K562 (cell line): Measurements from ENCODE around the gene NOA1. TPM values are rescaled to one million over a fixed set of nuclear protein-coding genes. Genes with fewer than 3 reads are reported as not detected.

ENCODE experiments used
- AFF1 ChIP-seq, 2 experiments: fragments of 450-650 bp; IDR thresholded peaks; 2 replicates each; pipeline ENCODE4 v1.6.1; 2018; ENCODE audit warnings: mild to moderate bottlenecking in 2 of 2, low read depth in 1 of 2; ENCODE audit not compliant: partially characterized antibody in 2 of 2
- ARNT ChIP-seq, 2 experiments: fragments of 450-650 bp; IDR thresholded peaks; 2 replicates each; pipeline ENCODE4 v1.6.1; 2016; ENCODE audit warnings: mild to moderate bottlenecking in 1 of 2
- DDX20 ChIP-seq: fragments of 450-650 bp; IDR thresholded peaks from 2 replicates; pipeline ENCODE4 v1.6.1; 2016; ENCODE audit warnings: missing genetic modification characterization, low read depth, mild to moderate bottlenecking, missing compliant biosample characterization, moderate library complexity
- GATAD2B ChIP-seq: fragments of 450-650 bp; IDR thresholded peaks from 2 replicates; pipeline ENCODE4 v1.6.1; 2017; ENCODE audit warnings: mild to moderate bottlenecking, borderline replicate concordance
- HMGN3 ChIP-seq: IDR thresholded peaks from 2 replicates; pipeline ENCODE4 v1.6.1; 2011; ENCODE audit warnings: borderline replicate concordance, low read depth, mild to moderate bottlenecking, mixed read lengths, low read length; ENCODE audit not compliant: insufficient read length; ENCODE audit errors: extremely low read depth
- JUN ChIP-seq, 2 experiments: sonication (generic) in 1 of 2; formaldehyde crosslinking in 1 of 2; IDR thresholded peaks; 2 replicates each; pipeline versions ENCODE4 v1.6.1 to v1.8.0; 2012 to 2022; ENCODE audit warnings: borderline replicate concordance in 2 of 2, mild to moderate bottlenecking in 2 of 2, improper control_type of control experiment in 1 of 2, low read depth in 1 of 2, low read length in 1 of 2, missing genetic modification reagents in 1 of 2
- NKRF ChIP-seq: fragments of 450-650 bp; IDR thresholded peaks from 2 replicates; pipeline ENCODE4 v1.6.1; 2016; ENCODE audit warnings: borderline replicate concordance
- POLR2B ChIP-seq: fragments of 450-650 bp; IDR thresholded peaks from 2 replicates; pipeline ENCODE4 v1.6.1; 2018; ENCODE audit warnings: low read depth; ENCODE audit not compliant: partially characterized antibody
- TBP ChIP-seq: optimal IDR thresholded peaks from 2 replicates; pipeline ENCODE3; 2011; ENCODE audit warnings: low read depth, low read length, improper control_type of control experiment
- ZFX ChIP-seq: sonication (generic); formaldehyde crosslinking; IDR thresholded peaks from 2 replicates; pipeline ENCODE4 v1.8.0; 2022; ENCODE audit warnings: mild to moderate bottlenecking, missing genetic modification reagents, moderate library complexity
- ZKSCAN8 ChIP-seq: fragments of 200-800 bp; sonication (Bioruptor generic); IDR thresholded peaks from 2 replicates; pipeline ENCODE4 v1.6.1; 2016; ENCODE audit warnings: missing genetic modification characterization, missing compliant biosample characterization
- polyA plus RNA-seq, 8 experiments: library from polyadenylated mRNA; depleted of rRNA in 4 of 8; stranded (reverse) in 5 of 8; unstranded in 3 of 8; fragments of >200 nt; fragmentation: Nextera tagmentation in 2 of 8; fragmentation: Illumina TruSeq in 1 of 8; extraction: Ambion mirVana in 2 of 8; extraction: Trizol in 1 of 8; gene quantifications; 2 replicates each; pipeline versions ENCODE4 v1.2.1 to v1.2.3, GENCODE V29; 2011 to 2014; ENCODE audit warnings: inconsistent platforms in 1 of 8, missing spikeins in 1 of 8
- total RNA-seq, 7 experiments: library from RNA; depleted of rRNA in 6 of 7; stranded (reverse); fragments of >200 nt in 6 of 7; fragmentation: Illumina TruSeq in 2 of 7; extraction: Trizol in 2 of 7; gene quantifications; 2 replicates each; pipeline versions ENCODE4 v1.2.1 to v1.2.3, GENCODE V29; 2011 to 2021; ENCODE audit warnings: low replicate concordance in 1 of 7
- TF ChIP-seq, protein P1 (sequence below): sonication (generic); formaldehyde crosslinking; IDR thresholded peaks from 2 replicates; pipeline ENCODE4 v1.8.0; 2022; ENCODE audit warnings: mild to moderate bottlenecking, missing genetic modification reagents
- TF ChIP-seq, protein P2 (sequence below), 2 experiments: IDR thresholded peaks; 2 replicates each; pipeline ENCODE4 v1.6.1; 2012; ENCODE audit warnings: improper control_type of control experiment in 2 of 2, low read depth in 2 of 2, low read length in 2 of 2, borderline replicate concordance in 1 of 2

The NOA1 gene
- total and polyA plus RNA-seq, 9 of the 15 experiments (the other 6 are each of a cell fraction or from before 2014, with no cell fraction given) = 2.6 to 26.6 (median 16.7) TPM

GRCh38 chr4:56978750-56979303 is 1.4 kb upstream of the NOA1 start, which contains the start of gene POLR2B (continued):
- TF ChIP-seq AFF1 (IDR thresholded peaks at IDR 0.05; ENCODE audit: low read depth in 1 of 2, partially characterized antibody in 2 of 2) = peak; percentile 16 to 72
- TF ChIP-seq, protein P1, sequence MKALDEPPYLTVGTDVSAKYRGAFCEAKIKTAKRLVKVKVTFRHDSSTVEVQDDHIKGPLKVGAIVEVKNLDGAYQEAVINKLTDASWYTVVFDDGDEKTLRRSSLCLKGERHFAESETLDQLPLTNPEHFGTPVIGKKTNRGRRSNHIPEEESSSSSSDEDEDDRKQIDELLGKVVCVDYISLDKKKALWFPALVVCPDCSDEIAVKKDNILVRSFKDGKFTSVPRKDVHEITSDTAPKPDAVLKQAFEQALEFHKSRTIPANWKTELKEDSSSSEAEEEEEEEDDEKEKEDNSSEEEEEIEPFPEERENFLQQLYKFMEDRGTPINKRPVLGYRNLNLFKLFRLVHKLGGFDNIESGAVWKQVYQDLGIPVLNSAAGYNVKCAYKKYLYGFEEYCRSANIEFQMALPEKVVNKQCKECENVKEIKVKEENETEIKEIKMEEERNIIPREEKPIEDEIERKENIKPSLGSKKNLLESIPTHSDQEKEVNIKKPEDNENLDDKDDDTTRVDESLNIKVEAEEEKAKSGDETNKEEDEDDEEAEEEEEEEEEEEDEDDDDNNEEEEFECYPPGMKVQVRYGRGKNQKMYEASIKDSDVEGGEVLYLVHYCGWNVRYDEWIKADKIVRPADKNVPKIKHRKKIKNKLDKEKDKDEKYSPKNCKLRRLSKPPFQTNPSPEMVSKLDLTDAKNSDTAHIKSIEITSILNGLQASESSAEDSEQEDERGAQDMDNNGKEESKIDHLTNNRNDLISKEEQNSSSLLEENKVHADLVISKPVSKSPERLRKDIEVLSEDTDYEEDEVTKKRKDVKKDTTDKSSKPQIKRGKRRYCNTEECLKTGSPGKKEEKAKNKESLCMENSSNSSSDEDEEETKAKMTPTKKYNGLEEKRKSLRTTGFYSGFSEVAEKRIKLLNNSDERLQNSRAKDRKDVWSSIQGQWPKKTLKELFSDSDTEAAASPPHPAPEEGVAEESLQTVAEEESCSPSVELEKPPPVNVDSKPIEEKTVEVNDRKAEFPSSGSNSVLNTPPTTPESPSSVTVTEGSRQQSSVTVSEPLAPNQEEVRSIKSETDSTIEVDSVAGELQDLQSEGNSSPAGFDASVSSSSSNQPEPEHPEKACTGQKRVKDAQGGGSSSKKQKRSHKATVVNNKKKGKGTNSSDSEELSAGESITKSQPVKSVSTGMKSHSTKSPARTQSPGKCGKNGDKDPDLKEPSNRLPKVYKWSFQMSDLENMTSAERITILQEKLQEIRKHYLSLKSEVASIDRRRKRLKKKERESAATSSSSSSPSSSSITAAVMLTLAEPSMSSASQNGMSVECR (CRISPR knock-in tag) = 0 out of 2 replicates have a peak, but pooled peaks have one; percentile 33
- TF ChIP-seq TBP = peak; percentile 86
- TF ChIP-seq JUN (IDR thresholded peaks at IDR 0.05; ENCODE audit: borderline replicate concordance, low read depth, low read length) = peak; percentile 45; the same call in 1 of the 2 replicates
- no peak for TF ChIP-seq JUN (CRISPR knock-in tag; IDR thresholded peaks at IDR 0.05; ENCODE audit: borderline replicate concordance)
- TF ChIP-seq GATAD2B = no peak
- TF ChIP-seq DDX20 (tag) = no peak
- TF ChIP-seq ARNT (IDR thresholded peaks at IDR 0.05) = no peak
- no peak for TF ChIP-seq ZKSCAN8
- peak; percentile 94 for TF ChIP-seq ZFX (CRISPR knock-in tag)
- no peak for TF ChIP-seq HMGN3
- TF ChIP-seq, protein P2, sequence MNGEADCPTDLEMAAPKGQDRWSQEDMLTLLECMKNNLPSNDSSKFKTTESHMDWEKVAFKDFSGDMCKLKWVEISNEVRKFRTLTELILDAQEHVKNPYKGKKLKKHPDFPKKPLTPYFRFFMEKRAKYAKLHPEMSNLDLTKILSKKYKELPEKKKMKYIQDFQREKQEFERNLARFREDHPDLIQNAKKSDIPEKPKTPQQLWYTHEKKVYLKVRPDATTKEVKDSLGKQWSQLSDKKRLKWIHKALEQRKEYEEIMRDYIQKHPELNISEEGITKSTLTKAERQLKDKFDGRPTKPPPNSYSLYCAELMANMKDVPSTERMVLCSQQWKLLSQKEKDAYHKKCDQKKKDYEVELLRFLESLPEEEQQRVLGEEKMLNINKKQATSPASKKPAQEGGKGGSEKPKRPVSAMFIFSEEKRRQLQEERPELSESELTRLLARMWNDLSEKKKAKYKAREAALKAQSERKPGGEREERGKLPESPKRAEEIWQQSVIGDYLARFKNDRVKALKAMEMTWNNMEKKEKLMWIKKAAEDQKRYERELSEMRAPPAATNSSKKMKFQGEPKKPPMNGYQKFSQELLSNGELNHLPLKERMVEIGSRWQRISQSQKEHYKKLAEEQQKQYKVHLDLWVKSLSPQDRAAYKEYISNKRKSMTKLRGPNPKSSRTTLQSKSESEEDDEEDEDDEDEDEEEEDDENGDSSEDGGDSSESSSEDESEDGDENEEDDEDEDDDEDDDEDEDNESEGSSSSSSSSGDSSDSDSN (IDR thresholded peaks at IDR 0.05; ENCODE audit: borderline replicate concordance in 1 of 2, low read depth in 2 of 2, low read length in 2 of 2) = no peak
- TF ChIP-seq NKRF = peak; percentile 89
- peak; percentile 95 for TF ChIP-seq POLR2B
